Measurements from ENCODE around the gene SMCO1.
"Not testable (repeated sequence)": the region's sequence is repeated elsewhere in the genome, so short reads cannot be mapped to it uniquely, and the experiment has no call there.

The SMCO1 gene, protein sequence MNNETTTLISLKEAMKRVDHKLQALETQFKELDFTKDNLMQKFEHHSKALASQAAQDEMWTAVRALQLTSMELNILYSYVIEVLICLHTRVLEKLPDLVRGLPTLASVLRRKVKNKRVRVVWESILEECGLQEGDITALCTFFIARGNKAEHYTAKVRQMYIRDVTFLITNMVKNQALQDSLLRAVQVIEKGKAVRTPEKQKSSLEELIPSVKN

DNA sequence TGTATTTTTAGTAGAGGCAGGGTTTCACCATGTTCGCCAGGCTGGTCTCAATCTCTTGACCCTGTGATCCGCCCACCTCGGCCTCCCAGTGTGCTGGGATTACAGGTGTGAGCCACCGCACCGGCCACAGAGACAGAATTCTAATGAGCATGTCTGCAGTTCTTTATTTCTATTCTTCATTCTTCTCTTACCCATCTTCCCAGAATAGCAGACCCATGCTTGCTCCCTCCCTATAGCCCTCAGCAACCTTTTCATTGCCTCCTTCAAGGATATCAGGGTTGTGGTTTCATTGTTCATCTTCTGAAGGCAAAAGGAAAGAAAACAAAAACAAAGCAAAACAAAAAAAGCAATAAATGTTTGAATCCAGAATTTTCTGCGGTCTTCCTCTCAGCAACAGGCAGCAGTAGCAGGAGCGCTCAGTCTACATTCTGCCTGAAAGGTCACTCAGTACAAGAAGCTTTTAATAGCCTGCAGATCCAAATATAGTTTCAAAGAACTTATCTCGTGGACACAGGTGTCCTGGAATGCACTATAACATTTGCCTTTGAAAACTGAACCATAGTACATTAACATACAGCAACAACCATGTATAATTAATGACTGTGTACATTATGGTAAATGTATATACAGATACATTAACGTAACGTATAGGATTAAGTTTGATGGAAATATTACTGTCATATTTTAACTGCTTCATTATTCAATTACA is at the start of gene SMCO1:
Gene SMCO1, minus strand, starts transcription at position 434 of the 709 bp plus-strand sequence. Its CDS starts 137 bp downstream, at position 297.
- no peak for DNase-seq (ENCODE audit: low spot score)

DNA sequence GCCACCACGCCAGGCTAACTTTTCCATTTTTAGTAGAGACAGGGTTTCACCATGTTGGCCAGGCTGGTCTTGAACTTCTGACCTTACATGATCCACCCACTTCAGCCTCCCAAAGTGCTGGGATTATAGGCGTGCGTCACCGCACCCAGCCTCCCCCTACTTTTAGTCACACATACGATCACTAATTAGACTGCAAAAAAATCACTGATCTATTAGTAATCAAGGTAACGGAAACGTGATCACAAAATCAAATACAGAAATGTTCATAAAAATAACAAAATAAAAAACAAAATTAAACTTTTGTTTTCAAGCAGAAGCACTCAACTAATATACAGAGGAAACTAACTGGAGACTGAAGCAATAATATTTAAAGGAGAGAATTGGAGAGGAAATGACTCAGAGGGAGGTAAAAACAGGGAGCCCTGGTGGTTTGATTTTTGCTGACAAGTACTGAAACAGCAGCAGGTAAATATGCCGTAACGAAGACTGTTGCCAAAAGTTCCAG is 48.6 kb upstream of the SMCO1 start:
- DNase-seq (ENCODE audit: low spot score) = no peak

DNA sequence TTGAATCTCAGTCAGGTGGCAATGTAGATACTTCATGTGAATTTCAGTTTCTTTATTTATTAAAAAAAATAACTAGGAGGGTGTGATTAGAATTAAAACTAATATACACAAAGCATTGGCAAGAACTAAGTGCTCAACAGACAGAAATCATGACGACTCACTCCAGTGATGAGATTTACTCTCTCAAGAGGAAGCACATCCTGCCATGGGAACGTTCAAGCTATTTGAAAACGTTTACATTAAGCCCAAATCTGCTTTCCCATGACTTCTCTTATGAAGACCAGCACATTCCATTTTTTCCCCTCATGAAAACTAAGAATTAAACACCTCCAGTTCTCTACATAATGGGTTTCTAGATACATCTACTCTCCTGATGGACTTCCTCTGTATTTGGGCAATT is 44.7 kb upstream of the SMCO1 start:
- DNase-seq (ENCODE audit: low spot score) = no peak

DNA sequence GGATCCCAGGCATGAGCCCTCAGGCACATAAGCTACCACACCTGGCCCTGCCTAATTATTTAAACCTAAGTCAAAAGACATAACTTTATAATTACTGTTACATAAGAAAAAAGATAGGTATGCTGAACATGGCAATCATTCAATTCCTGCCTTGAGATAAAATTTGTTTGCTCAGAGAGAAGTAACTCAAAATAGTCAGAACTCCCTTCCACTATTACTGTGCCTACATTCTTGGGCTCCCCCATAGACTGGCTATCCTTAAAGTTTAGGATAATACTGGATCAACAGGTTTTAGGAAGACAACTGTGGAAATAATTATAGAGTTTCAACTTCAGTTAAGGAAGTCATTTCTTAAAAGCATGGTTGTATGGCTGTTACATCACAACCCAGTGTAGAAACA is 43.3 kb upstream of the SMCO1 start:
- DNase-seq (ENCODE audit: low spot score) = no peak

DNA sequence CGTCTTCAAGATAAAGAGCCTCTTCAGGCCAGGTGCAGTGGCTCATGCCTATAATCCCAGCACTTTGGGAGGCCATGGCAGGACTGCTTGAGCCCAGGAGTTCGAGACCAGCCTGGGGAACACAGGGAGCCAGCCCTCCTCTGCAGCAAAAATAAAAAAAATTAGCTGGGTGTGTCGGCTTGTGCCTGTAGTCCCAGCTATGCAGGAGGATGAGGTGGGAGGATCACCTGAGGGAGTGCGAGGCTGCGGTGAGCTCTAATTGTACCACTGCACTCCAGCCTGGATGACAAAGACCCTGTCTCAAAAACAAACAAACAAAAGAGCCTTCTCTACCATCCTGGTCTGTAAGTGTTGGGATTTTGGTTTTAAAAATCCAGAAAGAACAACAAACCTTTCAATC is 42.1 kb upstream of the SMCO1 start:
- DNase-seq (ENCODE audit: low spot score) = no peak

DNA sequence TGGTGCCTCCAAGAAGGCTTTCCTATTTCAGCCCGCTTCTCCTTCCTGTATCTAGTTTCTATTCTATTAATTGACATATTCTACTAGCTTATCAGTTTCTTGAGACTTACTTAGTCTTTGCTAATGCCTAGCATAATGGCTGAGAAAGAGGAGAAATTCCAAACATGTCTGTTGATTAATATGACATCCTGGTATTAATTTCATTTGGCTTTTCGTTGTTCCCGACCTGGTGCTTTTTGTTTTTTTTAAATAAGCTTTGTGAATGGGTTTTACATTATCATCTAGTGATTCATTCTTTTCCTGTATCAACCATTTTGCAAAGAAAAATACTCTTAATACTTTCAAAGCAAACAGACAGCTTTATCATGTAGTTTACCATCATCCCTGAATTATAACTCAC is 40.1 kb upstream of the SMCO1 start:
- DNase-seq (ENCODE audit: low spot score) = no peak

DNA sequence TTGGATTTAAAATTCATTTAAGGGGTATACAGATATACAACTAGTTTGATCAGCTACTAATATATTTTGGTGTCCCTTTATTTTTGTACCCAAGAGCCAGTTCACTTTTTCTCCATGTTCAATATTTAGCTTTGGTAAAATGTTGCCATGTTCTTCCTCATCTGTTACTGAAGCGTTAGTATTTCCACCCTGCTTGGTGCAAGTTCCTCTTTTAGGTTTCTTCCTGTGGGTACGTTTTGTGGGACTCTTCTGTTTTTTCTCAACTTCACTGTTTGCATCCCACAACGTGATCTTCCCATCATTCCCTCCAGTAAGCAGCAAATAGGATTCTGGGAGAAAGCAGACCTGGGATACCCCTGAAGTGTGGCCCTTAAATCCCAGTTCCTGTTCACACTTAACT is 39.1 kb upstream of the SMCO1 start:
- peak; percentile 23 for DNase-seq (ENCODE audit: low spot score)

DNA sequence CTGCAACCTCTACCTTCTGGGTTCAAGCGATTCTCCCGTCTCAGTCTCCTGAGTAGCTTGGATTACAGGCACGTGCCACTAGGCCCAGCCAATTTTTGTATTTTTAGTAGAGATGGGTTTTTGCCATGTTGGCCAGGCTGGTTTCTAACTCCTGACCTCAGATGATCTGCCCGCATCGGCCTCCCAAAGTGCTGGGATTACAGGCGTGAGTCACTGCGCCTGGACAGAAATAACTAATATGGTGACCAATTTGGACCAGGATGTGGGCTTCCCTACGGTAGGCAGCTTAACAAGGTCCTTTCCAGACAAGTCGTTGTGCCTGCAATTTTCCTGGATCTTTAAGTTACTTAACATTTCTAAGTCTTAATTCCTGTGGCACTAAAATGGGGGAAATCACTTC is 38.4 kb upstream of the SMCO1 start:
- no peak for DNase-seq (ENCODE audit: low spot score)

DNA sequence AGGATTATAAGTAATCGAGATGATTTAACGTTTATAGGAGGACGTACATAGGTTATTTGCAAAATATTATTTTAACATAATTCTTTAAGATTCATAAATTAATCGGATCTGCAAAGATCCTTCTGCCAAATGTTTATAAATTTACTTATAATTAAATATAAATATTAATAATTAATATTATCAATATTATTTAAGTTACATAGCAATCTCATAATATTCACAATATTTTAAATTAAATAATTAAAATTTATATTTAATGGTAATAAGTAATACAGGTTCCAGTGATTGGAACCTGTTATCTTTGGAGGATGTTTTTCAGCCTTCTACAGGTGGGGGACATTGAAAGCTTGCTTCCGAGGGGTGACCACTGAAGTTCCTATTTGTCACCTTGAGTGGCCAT is 37.1 kb upstream of the SMCO1 start:
- DNase-seq (ENCODE audit: low spot score) = no peak

DNA sequence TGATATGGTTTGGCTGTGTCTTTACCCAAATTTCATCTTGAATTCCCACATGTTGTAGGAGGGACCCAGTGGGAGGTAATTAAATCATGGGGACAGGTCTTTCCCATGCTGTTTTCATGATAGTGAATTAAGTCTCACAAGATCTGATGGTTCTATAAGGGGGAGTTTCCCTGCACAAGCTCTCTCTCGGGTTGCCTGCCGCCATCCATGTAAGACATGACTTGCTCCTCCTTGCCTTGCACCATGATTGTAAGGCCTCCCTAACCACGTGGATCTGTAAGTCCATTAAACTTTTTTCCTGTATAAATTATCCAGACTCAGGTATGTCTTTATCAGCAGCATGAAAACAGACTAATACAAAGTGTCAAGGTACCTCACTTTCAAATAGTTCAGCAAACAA is 35.0 kb upstream of the SMCO1 start:
- not testable (repeated sequence) for DNase-seq (ENCODE audit: low spot score)

DNA sequence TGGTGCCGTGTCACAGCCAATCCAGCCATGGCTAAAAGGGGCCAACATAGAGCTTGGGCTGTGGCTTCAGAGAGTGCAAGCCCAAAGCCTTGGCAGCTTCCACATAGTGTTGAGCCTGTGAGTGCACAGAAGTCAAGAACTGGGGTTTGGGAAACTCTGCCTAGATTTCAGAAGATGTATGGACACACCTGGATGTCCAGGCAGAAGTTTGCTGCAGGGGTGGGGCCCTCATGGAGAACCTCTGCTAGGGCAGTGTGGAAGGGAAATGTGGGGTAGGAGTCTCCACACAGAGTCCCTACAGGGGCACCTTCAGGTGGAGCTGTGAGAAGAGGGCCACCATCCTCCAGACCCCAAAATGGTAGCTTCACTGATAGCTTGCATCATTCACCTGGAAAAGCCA is 34.2 kb upstream of the SMCO1 start:
- not testable (repeated sequence) for DNase-seq (ENCODE audit: low spot score)

DNA sequence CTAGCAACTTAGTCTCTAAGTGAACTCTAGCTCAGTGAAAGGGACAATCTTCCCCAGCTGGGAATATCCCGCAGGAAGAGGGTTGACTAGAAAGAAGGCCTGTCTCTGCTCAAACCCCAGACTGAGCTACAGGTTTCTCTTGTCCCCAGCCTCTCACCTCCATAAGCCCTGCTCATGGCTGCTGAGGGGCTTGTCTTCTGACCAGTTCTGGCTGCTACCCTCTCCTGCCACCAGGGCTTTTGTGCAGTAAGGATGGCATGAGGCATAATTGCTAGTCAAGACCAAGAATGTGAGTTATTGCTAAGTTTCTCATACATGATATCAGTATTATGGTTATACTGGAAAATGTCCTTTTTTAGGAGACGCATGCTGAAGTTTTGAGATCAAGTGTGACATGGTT is 31.9 kb upstream of the SMCO1 start:
- no peak for DNase-seq (ENCODE audit: low spot score)

DNA sequence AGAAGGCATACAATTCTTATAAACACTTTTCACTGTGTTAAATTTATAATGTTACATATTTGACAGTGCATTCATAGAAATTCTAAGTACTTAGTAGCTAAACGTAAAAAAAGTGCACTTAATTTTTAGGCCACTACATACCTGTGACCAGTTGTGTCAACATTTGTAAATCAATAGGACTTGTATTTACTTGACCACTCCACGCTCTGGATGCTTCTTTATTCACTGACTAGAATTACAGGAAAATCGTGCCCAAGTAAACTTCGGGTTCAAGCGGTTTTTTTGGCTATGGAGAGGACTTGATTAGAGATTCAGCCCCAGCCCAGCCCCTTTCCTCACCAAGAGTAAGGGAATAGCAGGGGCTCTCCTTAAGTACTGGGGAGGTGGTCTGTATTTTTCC is 31.4 kb upstream of the SMCO1 start:
- DNase-seq (ENCODE audit: low spot score) = no peak

DNA sequence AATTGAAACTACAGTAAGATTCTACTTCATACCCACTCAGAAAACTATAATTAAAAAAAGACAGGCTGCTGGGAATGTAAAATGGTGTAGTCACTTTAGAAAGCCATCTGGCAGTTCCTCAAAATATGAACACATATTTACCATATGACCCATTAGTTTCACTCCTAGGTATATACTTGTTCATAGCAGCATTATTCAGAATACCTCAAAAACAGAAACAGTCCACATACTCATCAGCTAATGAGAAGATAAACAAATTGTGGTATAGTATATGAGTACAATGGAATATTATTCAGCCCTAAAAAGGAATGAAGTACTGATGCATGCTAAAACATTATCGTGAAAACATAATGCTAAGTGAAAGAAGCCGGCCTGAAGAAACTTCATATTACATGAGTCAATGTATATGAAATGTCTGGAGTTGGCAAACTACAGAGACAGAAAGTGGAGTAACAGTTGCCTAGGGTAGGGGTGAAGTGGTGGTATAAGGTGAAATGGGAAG is 29.4 kb upstream of the SMCO1 start:
- DNase-seq (ENCODE audit: low spot score) = no peak

DNA sequence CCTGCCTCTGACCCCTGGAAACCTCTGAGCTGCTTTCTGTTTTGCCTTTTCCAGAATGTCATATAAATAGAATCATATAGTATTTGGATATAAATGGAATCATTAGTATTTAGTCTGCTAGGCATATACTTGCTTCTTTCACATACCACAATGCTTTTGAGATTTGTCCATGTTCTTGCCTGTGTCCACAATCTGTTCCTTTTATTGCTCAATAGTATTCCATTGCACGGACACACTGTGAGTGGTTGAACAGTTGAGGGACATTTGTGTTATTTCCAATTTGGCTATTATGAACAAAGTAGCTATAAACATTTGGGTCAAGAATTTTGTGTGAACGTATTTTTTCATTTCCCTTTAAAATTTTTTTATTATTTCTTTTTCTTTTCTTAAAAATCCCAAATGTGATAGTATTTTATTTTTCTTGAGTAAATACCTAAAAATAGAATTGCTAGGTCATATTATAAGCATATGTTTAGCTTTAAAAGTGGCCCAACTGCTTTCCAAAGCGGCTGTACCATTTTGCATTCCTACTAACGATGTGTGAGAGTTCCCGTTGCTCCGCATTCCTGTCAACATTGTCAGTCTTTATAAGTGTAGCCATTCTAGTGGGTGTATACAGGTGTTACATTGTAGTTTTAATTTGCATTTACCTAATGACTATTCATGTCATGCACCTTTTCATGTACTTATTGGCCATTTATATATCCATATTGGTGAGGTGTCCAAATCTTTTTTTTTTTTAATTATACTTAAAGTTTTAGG is 26.7 kb upstream of the SMCO1 start:
- DNase-seq (ENCODE audit: low spot score) = no peak

DNA sequence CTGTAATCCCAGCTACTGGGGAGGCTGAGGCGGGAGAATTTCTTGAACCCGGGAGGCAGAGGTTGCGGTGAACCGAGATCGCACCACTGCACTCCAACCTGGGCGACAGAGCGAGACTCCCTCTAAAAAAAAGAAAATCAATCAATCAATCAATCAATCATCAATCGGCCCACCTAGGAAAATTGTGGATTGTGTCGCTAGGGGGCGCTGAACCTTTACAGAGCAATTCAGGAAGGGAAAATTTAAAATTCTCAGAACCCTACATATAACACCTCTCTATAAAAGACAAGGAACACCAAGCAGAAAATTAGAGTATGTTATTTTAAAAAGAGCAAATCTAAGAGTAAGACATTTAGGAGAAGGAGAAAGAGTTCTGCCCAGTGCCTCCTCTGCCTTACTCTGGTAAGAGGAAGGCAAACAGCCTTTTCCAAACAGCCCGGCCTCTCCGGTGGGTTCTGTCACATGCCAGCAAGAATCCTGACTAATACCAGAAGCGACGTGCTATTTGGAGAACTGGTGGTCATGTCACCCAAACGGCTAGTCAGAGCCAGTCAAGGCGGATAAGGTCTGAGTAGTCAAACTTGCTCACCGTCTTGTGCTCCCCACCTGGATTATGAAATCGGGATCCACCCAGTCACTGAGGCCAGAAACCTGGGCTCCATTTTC is 22.3 kb upstream of the SMCO1 start:
- no peak for DNase-seq (ENCODE audit: low spot score)

DNA sequence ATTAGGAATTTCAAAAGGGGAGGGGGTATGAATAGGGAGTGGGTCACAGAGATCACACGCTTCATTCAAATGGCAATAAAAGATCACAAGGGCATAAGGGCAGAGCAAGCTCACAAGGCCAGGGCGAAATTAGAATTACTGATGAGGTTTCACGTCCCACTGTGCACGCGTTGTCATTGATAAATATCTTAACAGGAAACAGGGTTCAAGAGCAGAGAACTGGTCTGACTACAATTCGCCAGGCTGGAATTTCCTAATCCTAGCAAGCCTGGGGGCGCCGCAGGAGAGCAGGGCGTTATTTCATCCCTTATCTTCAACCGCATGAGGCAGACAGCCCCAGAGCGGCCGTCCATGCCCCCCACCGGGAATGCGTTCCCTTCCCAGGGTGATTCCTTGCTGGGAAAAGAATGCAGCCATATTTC is 18.1 kb upstream of the SMCO1 start:
- DNase-seq (ENCODE audit: low spot score) = no peak

DNA sequence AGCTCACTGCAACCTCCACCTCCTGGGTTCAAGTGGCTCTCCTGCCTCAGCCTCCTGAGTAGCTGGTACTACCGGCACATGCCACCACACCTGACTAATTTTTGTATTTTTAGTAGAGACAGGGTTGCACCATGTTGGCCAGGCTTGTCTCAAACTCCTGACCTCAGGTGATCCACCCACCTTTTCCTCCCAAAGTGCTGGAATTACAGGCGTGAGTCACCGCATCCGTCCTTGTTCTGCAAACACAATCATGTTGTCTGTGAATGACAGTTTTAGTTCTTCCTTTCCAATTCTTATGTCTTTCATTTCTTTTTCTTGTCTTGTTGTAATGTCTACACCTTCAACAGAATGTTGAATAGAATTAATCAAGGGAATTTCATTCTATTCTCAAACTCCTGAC is 16.3 kb upstream of the SMCO1 start:
- no peak for DNase-seq (ENCODE audit: low spot score)

DNA sequence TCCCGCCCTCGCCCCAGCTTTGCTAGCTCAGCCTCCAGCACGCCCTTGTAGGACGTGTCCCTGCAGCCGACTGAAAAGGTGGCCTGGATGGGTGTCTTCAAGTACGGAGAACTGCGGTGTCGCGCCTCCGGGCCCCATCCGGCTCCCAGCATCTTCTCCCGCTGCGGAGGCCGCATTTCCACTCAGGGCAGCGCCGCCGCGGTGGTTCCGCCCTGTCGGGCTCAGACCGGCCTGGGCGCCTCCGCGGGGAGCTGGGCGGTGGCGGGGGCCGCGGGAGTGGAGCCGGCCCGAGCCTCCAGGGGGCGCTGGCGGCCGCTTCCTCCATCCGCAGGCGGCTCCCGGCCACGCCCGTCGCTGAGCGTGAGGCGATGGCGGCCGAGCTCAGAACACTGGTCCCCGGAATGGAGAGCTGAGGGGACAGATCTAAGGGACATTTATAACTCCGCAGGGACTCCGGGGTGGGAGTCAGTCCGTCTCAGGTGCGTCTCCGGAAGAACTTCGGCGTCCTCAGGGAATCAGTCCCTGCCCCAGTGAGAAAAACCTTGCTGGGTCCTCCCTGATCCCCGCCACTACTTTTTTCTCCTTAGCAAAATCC is 13.6 kb upstream of the SMCO1 start:
- DNase-seq (ENCODE audit: low spot score) = peak; percentile 46

DNA sequence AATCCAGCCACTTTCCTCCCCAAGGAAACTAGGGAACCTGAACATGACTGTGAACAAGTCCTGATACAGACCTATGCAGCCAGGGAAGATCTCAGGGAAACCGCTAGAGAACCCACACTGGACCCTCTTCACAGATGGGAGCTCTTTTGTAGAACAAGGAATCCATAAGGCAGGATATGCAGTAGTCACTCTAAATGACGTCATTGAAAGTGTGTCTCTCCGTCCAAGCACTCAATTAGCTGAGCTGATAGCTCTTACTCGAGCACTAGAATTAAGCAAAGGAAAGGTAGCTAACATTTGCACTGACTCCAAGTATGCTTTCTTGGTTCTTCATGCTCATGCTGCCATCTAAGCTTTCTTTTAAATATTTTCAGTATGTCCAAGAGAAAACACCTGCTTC is 10.0 kb upstream of the SMCO1 start:
- DNase-seq (ENCODE audit: low spot score) = no peak

DNA sequence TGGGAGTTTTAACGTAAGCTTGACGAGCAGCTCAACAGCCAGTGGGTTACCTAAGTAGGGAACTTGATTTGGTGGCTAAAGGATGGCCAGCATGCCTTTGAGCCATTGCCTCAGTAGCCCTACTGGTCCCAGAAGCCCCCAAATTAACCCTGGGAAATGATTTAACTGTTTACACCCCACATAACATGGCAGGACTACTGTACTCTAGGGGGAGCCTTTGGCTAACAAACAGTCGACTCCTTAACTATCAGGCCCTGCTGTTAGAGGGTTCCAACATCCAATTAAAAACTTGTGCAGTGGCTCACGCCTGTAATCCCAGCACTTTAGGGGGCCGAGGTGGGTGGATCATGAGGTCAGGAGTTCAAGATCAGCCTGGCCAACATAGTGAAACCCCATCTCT is 9.4 kb upstream of the SMCO1 start:
- no peak for DNase-seq (ENCODE audit: low spot score)

DNA sequence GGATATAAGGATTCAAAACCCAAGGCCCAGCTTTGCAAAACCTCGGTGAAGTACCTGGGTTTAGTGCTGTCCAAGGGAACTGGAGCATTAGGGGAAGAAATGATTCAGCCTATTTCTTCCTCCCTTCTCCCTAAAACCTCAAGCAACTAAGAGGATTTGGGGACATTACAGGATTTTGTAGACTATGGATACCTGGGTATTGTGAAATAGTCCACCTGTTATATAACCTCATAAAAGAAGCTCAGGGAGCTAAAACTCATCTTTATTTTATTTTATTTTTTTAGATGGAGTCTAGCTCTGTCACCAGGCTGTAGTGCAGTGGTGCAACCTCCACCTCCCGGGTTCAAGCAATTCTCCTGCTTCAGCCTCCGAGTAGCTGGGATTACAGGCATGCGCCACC is 8.7 kb upstream of the SMCO1 start:
- no peak for DNase-seq (ENCODE audit: low spot score)
